Activated CD4-positive, alpha-beta T cell treated with anti-CD3 and anti-CD28 coated beads, Interleukin-2, Interleukin-6, amounts not matched to agents 100 ng/mL and 50 ng/mL, durations not matched to agents 16 hours and 8 hours (primary cell): Measurements from ENCODE around the gene EVI5.
"Not testable (repeated sequence)": the region's sequence is repeated elsewhere in the genome, so short reads cannot be mapped to it uniquely, and the experiment has no call there.

ENCODE experiments used
- DNase-seq: peaks from one replicate; pipeline ENCODE4 v3.0.0-alpha.2; 2020

The EVI5 gene

GRCh38 chr1:92791487-92792066 lies 6.7 kb upstream of the EVI5 start:
- DNase-seq: no peak

GRCh38 chr1:92790867-92791266 lies 6.0 kb upstream of the EVI5 start:
- DNase-seq: peak; percentile 26

- DNase-seq: no peak
Observed at GRCh38 chr1:92790081-92790480, 5.2 kb upstream of the EVI5 start.

GRCh38 chr1:92786111-92786901 lies 1.4 kb upstream of the EVI5 start:
- no peak for DNase-seq

GRCh38 chr1:92784021-92784638 lies 778 bp downstream of the EVI5 start:
- peak; percentile 82 for DNase-seq

- not testable (repeated sequence) for DNase-seq
Observed at GRCh38 chr1:92783550-92783949, 1.4 kb downstream of the EVI5 start.

- no peak for DNase-seq
Observed at GRCh38 chr1:92778376-92778775, 6.5 kb downstream of the EVI5 start.

GRCh38 chr1:92774407-92774806 lies 10.5 kb downstream of the EVI5 start:
- no peak for DNase-seq

- DNase-seq: not testable (repeated sequence)
Observed at GRCh38 chr1:92773749-92774148, 11.2 kb downstream of the EVI5 start.

GRCh38 chr1:92769856-92770255 lies 15.1 kb downstream of the EVI5 start:
- no peak for DNase-seq

GRCh38 chr1:92768915-92769314 lies 16.0 kb downstream of the EVI5 start:
- no peak for DNase-seq

GRCh38 chr1:92768296-92768695 lies 16.6 kb downstream of the EVI5 start:
- DNase-seq: no peak

- no peak for DNase-seq
Observed at GRCh38 chr1:92764116-92764515, 20.8 kb downstream of the EVI5 start.

- DNase-seq: no peak
Observed at GRCh38 chr1:92762355-92762754, 22.6 kb downstream of the EVI5 start.

GRCh38 chr1:92759361-92759760 lies 25.5 kb downstream of the EVI5 start:
- no peak for DNase-seq

- DNase-seq: no peak
Observed at GRCh38 chr1:92756537-92756936, 28.4 kb downstream of the EVI5 start.

- DNase-seq: no peak
Observed at GRCh38 chr1:92755541-92756461, 29.1 kb downstream of the EVI5 start.

GRCh38 chr1:92754719-92755050 lies 30.2 kb downstream of the EVI5 start:
- no peak for DNase-seq

GRCh38 chr1:92754000-92754718 lies 30.7 kb downstream of the EVI5 start:
- no peak for DNase-seq

GRCh38 chr1:92752719-92753118 lies 32.2 kb downstream of the EVI5 start:
- no peak for DNase-seq

- peak; percentile 64 for DNase-seq
Observed at GRCh38 chr1:92749024-92749634, 35.8 kb downstream of the EVI5 start.

GRCh38 chr1:92748138-92748537 lies 36.8 kb downstream of the EVI5 start:
- no peak for DNase-seq
